CD1c-positive myeloid dendritic cell (primary cell): Measurements from ENCODE around the gene CYP2W1.
"Not testable (repeated sequence)": the region's sequence is repeated elsewhere in the genome, so short reads cannot be mapped to it uniquely, and the experiment has no call there.

ENCODE experiments used
- DNase-seq: peaks from one replicate; pipeline ENCODE4 v3.0.0-alpha.2; 2016; ENCODE audit errors: extremely low spot score

The CYP2W1 gene

DNA sequence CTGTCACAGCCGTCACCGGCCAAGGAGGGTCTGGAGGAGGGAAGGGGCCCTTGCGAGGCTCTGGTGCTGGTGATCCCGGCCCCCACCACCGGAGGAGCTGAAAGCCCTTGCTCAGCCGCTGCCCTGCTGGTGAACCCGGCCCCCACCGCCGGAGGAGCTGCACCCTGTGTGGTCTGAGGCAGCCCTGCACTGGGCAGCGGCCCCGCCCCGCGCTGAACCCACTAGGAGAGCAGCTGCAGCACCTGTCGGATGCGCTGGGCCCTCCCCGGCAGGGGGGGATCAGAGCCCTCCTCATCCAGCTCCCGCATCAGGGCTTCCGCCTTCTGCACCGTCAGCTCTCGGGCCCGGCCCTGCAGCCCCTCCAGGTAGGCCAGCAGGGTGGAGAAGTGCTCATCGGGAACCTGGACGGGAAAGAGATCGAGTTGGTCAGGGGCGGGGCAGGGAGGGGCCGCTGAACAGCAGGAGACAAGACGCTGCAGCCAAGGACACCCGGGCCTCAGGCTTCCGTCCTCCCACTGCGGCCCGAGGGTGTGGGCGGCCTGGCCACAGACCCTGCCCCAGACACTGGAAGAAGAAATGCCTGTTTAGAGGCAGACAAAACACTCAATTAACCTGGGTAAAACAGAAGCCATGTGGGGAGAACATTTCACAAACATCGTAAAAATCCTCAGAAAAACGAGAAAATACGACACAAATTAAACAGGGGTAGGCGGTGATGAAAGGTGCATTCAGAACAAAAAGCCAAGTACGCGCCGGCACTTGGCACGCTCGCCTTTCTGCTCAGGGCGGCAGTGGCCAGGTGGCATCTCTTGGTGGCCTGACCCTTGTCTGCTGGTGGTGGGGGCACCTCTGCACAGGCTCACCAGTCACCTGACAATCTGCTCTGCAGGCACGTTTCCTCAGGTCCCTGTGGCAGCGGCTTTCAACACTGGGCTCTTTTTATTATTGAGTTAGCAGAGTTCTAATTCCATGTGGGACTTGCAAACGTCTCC lies 14.7 kb downstream of the CYP2W1 start:
- DNase-seq: no peak

DNA sequence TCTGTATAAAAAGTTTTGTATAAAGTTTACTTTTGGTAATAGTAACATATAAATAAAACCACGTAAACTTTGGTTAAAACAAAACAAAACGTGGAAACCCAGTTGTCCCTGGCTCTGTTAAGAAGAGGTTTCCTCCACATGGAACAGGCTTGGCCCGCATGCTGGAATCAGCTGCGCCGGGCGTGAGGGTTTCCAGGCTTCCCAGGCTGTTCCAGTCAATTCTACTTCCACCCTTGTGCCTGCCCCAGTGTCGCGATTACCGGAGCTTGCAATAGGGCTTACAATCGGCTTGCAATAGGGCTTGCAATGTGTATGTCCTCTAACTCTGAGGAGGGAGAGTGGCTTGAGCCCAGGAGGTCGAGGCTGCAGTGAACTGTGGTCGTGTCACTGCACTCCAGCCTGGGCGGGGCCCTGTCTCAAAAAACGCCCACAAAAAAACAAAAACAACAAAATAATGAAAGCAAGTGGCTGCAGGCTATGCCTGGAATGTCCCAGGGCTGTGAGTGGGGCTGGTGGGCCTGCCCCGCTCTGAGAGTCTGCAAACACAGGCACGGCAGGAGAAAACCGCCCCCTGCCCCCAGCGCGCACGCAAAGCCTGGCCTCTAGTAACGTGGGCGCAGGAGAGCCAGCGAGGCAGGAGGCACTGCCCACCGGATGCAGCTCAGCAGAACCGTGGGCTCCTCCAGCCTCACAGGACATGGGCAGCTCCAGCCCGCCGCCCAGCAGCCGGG lies 16.3 kb downstream of the CYP2W1 start:
- no peak for DNase-seq

DNA sequence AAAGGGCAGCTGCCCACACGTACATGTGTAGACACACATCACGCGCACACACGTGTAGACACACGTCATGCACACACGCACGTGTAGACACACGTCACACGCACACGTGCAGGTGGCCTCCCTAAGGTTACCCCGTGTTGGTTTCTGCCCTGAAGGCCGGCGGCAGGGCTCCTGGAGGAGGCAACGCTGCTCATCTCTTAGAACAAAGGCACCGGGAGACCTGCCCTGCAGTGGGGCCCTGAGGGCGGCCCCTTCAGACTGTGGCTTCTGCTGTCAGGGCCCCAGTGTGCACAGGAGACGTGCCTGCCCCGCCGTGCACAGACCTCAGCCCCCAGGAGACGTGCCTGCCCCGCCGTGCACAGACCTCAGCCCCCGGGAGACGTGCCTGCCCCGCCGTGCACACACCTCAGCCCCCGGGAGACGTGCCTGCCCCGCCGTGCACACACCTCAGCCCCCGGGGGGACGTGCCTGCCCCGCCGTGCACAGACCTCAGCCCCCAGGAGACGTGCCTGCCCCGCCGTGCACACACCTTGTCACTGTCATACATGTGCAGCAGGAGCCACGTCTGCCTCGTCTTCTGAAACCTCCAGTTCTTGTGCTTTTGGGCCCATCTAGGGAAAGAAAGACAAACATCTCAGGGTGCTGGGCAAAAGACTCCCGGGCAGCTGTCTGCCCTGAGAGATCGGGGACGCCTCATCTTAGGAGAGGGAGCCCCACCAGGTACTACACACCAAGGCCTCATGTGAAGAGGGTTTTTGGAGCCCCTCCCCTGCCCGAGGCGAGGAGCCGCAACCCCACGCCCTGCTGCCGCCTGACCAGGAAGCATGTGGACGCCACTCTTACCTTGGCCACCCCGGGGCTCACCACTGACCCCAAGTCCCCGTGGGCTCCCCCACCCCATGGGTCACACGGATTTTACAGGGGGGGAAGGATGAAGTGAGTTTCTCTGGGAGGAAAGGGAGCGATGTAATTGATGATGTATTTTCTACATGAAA lies 17.3 kb downstream of the CYP2W1 start:
- no peak for DNase-seq

DNA sequence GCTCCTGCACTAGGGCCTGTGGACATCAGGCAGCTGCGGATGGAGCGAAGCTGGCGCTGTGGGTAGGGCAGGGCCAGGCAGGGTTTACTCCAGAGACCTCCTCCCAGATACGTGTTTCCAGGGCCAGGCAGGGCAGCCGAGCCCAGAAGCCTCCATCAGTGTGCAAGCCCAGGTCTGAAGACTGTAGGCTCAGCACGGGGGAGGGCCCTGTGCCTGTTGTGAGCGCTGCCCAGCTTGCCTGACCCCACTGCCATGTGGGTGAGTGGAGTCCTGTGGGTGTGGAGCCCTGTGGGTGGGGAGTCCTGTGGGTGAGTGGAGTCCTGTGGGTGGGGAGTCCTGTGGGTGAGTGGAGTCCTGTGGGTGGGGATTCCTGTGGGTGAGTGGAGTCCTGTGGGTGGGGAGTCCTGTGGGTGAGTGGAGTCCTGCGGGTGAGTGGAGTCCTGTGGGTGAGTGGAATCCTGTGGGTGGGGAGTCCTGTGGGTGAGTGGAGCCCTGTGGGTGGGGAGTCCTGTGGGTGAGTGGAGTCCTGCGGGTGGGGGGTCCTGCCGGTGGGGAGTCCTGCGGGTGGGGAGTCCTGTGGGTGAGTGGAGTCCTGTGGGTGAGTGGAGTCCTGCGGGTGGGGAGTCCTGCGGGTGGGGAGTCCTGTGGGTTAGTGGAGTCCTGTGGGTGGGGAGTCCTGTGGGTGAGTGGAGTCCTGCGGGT lies 18.2 kb downstream of the CYP2W1 start:
- not testable (repeated sequence) for DNase-seq

DNA sequence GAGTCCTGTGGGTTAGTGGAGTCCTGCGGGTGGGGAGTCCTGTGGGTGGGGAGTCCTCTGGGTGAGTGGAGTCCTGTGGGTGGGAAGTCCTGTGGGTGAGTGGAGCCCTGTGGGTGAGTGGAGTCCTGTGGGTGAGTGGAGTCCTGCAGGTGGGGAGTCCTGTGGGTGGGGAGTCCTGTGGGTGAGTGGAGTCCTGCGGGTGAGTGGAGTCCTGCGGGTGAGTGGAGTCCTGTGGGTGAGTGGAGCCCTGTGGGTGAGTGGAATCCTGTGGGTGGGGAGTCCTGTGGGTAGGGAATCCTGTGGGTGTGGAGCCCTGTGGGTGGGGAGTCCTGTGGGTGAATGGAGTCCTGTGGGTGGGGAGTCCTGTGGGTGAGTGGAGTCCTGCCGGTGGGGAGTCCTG lies 19.0 kb downstream of the CYP2W1 start:
- DNase-seq: not testable (repeated sequence)

DNA sequence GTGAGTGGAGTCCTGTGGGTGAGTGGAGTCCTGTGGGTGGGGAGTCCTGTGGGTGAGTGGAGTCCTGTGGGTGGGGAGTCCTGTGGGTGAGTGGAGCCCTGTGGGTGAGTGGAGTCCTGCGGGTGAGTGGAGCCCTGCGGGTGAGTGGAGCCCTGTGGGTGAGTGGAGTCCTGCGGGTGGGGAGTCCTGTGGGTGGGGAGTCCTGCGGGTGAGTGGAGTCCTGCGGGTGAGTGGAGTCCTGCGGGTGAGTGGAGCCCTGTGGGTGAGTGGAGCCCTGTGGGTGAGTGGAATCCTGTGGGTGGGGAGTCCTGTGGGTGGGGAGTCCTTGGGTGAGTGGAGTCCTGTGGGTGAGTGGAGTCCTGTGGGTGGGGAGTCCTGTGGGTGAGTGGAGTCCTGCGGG lies 19.5 kb downstream of the CYP2W1 start:
- not testable (repeated sequence) for DNase-seq

DNA sequence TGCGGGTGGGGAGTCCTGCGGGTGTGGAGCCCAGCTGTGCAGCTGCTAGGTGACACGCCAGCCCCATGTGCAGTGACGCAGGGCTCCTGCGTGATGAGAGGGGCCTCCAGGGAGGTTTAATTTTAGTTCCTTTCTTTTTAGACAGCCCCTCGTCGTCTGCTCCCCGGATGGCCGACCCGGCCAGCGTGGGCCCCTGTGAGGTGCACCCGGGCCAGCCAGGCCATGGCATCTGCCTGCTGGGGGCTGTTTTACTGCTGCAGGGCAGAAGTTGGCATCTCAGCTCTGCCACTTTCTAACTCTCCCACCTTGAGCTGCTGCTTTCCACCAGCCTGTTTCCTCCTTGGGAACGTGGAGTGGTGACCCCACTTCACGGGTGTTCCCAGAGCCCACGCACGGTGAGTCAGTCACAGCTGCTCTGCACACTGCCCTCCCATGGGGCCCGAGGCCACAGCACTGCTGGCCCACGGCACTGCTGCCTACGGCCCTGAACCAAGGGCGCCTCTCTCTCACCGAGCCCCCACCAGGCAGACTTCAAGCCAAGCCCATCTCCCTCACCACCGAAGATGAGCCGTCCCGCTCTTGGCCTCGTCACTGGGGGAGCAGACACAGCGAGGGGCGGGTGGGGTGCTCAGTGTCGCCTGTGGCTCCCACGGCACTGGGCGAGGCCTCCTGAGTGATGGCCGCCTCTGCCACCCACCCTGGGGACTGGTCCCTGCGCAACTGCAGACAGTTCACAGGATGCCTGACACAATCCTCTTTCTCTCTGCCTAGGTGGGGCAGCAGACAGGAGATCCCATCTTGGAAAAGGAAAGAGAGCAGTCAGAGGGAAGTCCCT lies 21.3 kb downstream of the CYP2W1 start:
- DNase-seq: no peak

DNA sequence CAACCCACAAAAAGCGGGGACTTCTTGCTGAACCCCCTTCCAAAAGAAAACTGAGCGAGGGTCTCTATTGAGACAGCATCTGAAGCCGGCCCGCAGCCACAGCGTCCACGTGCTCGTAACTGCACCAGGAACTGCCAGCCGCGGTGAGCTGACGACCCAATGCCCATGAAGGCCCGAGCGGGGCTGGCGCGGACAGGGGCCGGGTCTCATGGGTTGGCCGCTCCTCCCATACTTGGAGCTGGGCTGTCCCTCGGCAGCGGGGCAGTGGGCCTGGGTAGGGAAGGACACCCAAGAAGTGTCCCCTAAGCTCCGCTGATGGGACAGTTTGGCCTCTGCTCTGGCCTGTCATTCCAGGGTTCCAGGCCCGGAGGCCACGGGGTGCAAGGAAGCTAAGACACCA lies 22.3 kb downstream of the CYP2W1 start:
- DNase-seq: no peak

DNA sequence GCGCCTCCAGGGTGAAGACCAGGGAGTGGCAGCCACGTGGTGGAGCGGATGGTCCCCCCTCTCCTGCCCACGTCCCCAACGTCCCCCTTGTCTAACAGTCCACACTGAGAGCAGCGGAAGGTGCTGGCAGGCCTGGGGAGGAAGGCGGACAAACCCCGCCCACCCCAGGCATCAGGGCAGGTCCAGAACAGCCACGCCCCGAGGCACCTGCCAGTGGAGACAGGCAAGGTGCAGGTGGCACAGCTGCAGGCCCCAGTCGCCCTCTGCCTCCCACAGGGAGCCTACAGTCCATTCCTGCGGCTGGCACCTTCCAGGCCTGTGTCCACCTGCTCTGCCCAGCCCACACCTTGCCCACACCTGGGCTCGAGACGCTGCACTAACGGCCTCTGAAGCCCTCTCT lies 24.9 kb downstream of the CYP2W1 start:
- DNase-seq: no peak

DNA sequence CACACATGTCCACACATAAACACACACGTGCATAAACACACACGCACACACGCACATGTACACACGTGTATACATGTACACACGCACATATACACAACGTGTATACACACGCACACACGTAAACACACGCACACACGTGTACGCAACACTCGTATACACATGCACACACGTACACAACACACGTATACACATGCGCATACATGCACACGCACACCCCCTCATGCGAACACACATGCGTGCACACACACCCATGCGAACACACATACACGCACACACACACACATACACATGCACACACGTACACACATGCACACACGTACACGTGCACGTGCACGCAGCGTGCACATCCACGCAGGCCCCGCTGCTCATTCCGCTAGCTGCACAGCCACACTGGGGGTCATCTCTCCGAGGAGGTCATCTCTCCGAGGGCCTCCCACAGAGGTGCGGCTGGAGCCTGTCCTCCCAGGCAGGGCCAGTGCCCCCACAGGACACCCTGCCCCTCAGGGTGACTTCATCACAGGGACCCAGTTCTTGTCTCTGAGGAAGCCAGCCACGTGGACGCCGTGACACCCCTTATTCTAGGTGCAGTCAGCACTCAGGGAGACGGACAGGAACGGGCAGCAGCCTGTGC lies 25.9 kb downstream of the CYP2W1 start:
- DNase-seq: no peak

DNA sequence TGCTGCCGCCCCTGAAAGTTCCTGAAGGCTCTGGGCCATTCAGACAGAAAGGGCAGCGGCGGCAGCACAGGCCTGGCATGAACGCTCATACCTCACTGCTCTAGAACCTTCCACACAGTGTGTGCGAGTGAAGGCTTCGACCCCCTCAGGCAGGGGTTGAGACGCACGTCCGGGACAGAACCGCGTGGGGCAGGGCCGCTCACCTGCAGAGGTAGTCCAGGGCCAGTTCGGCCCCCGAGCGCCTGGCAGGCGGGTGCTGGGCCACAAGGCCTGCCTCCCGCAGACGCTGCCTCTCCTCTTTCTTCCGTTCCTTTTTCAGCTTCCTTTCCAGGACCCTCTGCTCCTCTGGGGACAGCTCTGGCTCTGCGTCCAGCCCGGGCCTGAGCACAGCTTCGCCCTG lies 26.8 kb downstream of the CYP2W1 start:
- no peak for DNase-seq

DNA sequence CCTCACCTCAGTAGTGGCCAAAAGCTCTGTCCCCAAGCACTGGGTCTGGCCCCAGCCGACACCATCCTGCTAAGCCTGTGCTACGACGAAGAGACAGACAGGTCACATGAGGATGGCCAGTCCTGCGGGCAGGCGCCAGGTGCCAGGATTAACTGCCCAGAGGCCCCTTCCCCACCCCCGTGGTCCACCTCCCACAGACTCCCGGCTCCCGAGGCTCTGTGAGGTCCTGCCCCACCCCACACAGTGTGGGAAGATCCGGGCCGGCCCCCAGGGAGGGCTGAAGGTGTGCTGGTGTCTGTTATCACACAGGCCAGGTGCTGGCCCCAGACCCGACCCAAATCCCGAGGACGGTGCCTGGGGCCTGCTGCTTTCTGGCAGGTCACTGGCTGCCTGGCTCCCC lies 27.2 kb downstream of the CYP2W1 start:
- DNase-seq: no peak

DNA sequence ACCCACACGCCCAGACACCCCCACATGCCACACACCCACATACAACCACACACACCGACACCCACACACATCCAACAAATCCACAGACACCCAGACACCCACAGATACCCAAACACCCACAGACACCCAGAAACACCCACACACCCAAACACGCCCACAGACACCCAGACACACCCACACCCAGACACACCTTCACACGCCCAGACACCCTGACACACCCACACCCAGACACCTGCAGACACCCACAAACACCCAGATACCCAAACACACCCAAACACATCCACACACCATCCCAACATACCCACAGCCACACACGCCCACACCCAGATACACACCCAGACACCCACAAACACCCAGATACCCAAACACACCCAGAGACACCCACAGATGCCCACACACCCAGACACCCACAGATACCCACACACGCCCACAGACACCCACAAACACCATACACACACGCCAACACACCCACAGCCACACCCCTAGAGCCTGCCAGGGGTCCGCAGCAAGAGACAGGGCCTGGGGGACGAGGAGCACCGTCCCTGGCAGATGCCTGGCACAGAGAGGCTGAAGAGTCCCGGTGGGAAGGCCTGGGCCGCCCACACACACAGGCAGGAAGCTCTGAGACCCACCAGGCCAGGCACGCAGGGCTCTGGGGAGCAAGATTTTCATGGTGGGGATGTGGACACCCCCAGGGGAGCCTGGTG lies 28.5 kb downstream of the CYP2W1 start:
- DNase-seq: peak; percentile 10

DNA sequence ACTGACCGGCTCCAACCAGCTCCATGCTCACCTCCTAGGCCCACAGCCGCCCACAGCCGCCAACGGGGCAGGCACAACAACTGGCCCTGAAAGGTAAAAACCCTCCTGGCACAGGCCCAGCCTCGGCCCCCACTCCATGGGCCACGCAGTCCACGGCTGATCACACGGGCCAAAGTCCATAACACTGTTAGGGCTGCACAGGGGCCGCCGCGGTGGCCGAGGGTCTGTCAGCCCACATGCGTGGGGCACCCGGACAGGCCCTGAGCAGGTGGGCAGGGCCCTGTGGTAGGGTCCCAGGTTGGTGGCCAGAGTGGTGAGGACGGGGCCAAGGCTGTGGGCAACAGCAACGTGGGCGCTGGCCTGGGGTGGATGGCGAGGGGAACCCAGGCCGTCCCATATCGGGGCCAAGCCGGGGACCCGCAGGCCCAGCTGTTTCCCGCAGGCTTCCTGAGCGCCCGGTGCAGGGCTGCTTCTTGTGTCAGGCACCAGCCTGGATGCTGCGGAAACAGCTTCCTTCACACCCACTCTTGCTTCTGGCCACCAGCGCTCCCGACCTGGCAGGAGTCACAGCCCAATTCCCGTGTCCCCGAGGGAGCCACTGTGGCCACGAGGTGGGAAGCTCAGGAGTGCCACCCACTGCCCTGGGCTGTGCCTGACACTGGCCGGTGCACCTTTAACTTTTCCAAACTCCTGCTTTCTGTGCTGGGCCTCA lies 29.2 kb downstream of the CYP2W1 start:
- DNase-seq: peak; percentile 17

DNA sequence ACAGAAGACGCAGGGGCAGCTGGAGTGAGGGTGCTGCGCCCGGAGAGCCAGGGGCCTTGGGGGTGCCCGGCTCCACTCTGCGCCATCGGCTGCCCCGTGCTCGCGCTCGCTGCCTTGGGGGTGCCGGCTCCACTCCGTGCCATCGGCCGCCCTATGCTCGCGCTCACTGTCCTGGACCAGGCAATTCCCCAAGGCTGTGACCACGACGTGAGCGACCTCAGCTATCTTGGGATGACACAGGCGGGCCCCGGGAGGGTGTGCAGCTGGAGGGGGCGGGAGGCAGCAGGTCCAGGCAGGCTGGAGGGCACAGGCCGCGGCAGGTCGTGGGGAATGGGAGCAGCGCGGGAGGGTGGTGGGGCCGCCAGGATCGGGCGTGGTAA lies 29.7 kb downstream of the CYP2W1 start:
- DNase-seq: no peak

DNA sequence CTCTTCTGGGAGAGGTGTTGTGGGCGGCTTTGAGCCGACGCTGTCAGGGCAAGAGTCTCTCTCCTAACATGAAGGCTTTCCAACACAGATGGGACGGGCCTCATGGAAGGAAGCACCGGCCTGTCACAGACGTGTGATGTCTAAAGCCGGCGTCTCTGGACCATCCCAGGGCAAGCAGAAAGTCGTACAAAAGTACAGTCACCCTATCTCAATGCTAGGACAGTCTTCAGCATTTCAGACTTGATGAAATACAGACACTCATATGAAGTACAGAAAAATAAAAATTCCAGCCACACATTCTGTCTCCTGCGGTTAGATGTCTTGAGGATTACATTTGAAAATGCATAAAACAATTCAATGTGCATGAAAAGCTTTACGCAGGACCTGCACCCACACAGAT lies 30.6 kb downstream of the CYP2W1 start:
- DNase-seq: no peak

DNA sequence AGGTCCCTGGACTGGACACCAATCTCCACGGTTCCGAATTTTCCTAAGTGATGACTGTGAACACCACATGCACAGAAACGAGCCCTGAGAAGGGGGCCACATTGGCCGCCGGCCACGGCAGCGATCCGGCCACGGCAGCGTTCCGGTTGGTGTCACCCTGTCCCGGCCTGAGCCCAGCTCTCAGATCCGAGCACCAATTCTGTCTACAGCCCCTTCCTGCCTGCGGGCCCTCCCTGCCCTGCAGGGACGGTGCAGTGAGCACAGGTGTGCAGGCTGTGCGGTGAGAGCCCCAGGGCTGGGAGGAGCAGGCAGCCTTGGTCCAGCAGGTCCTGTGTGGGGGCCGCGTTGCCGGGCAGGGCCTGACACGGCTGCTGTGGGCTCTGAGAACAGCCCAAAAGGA lies 31.7 kb downstream of the CYP2W1 start:
- no peak for DNase-seq
